K562 (cell line): Measurements from ENCODE around the gene ERAS. TPM values are rescaled to one million over a fixed set of nuclear protein-coding genes. Genes with fewer than 3 reads are reported as not detected.

Experiments
- MECOM ChIP-seq: fragments of 250-450 bp; sonication (Bioruptor Pico); IDR thresholded peaks from 2 replicates; pipeline ENCODE4 v1.8.0; 2022; ENCODE audit warnings: inconsistent platforms
- MYBL2 ChIP-seq, 2 experiments: fragments of 450-650 bp in 1 of 2; sonication (generic) in 1 of 2; formaldehyde crosslinking in 1 of 2; IDR thresholded peaks; 2 replicates each; pipeline versions ENCODE4 v1.6.1 to v1.8.1; 2017 to 2022; ENCODE audit warnings: borderline replicate concordance in 1 of 2, inconsistent platforms in 1 of 2, low read depth in 1 of 2, mild to moderate bottlenecking in 1 of 2, missing genetic modification reagents in 1 of 2, moderate library complexity in 1 of 2
- SMARCB1 ChIP-seq: IDR thresholded peaks from 2 replicates; pipeline ENCODE4 v1.6.1; 2011; ENCODE audit warnings: improper control_type of control experiment, low read depth; ENCODE audit not compliant: insufficient read length
- polyA plus RNA-seq, 8 experiments: library from polyadenylated mRNA; depleted of rRNA in 4 of 8; stranded (reverse) in 5 of 8; unstranded in 3 of 8; fragments of >200 nt; fragmentation: Nextera tagmentation in 2 of 8; fragmentation: Illumina TruSeq in 1 of 8; extraction: Ambion mirVana in 2 of 8; extraction: Trizol in 1 of 8; gene quantifications; 2 replicates each; pipeline versions ENCODE4 v1.2.1 to v1.2.3, GENCODE V29; 2011 to 2014; ENCODE audit warnings: inconsistent platforms in 1 of 8, missing spikeins in 1 of 8
- total RNA-seq, 7 experiments: library from RNA; depleted of rRNA in 6 of 7; stranded (reverse); fragments of >200 nt in 6 of 7; fragmentation: Illumina TruSeq in 2 of 7; extraction: Trizol in 2 of 7; gene quantifications; 2 replicates each; pipeline versions ENCODE4 v1.2.1 to v1.2.3, GENCODE V29; 2011 to 2021; ENCODE audit warnings: low replicate concordance in 1 of 7
- TF ChIP-seq, protein P1 (sequence below), 2 experiments: fragments of 450-650 bp; IDR thresholded peaks; 2 replicates each; pipeline ENCODE4 v1.6.1; 2016; ENCODE audit warnings: mild to moderate bottlenecking in 2 of 2, borderline replicate concordance in 1 of 2, low read depth in 1 of 2, moderate library complexity in 1 of 2

ERAS gene
- total and polyA plus RNA-seq, 9 of the 15 experiments (the other 6 are each of a cell fraction or from before 2014, with no cell fraction given) = 0.07 to 0.12 TPM; not detected in 7

DNA sequence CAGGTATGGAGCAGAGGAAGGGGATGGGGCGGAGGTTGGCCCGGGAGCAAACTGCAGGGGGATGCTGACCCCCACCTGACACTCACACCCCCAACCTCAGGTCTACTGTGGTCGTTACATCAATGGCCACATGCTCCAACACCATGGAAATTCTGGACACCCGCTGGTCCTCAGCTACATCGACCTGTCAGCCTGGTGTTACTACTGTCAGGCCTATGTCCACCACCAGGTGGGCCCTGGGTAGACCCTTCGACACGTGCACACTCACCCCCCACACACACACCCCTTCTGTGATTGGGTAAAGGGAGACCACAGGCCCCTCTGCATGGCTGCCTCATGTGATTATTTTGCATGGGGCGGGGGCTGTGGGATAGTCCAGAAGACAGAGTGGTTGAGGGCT lies 2.2 kb upstream of the ERAS start (continued):
- TF ChIP-seq MECOM (CRISPR knock-in tag) = no peak
- TF ChIP-seq, protein P1, sequence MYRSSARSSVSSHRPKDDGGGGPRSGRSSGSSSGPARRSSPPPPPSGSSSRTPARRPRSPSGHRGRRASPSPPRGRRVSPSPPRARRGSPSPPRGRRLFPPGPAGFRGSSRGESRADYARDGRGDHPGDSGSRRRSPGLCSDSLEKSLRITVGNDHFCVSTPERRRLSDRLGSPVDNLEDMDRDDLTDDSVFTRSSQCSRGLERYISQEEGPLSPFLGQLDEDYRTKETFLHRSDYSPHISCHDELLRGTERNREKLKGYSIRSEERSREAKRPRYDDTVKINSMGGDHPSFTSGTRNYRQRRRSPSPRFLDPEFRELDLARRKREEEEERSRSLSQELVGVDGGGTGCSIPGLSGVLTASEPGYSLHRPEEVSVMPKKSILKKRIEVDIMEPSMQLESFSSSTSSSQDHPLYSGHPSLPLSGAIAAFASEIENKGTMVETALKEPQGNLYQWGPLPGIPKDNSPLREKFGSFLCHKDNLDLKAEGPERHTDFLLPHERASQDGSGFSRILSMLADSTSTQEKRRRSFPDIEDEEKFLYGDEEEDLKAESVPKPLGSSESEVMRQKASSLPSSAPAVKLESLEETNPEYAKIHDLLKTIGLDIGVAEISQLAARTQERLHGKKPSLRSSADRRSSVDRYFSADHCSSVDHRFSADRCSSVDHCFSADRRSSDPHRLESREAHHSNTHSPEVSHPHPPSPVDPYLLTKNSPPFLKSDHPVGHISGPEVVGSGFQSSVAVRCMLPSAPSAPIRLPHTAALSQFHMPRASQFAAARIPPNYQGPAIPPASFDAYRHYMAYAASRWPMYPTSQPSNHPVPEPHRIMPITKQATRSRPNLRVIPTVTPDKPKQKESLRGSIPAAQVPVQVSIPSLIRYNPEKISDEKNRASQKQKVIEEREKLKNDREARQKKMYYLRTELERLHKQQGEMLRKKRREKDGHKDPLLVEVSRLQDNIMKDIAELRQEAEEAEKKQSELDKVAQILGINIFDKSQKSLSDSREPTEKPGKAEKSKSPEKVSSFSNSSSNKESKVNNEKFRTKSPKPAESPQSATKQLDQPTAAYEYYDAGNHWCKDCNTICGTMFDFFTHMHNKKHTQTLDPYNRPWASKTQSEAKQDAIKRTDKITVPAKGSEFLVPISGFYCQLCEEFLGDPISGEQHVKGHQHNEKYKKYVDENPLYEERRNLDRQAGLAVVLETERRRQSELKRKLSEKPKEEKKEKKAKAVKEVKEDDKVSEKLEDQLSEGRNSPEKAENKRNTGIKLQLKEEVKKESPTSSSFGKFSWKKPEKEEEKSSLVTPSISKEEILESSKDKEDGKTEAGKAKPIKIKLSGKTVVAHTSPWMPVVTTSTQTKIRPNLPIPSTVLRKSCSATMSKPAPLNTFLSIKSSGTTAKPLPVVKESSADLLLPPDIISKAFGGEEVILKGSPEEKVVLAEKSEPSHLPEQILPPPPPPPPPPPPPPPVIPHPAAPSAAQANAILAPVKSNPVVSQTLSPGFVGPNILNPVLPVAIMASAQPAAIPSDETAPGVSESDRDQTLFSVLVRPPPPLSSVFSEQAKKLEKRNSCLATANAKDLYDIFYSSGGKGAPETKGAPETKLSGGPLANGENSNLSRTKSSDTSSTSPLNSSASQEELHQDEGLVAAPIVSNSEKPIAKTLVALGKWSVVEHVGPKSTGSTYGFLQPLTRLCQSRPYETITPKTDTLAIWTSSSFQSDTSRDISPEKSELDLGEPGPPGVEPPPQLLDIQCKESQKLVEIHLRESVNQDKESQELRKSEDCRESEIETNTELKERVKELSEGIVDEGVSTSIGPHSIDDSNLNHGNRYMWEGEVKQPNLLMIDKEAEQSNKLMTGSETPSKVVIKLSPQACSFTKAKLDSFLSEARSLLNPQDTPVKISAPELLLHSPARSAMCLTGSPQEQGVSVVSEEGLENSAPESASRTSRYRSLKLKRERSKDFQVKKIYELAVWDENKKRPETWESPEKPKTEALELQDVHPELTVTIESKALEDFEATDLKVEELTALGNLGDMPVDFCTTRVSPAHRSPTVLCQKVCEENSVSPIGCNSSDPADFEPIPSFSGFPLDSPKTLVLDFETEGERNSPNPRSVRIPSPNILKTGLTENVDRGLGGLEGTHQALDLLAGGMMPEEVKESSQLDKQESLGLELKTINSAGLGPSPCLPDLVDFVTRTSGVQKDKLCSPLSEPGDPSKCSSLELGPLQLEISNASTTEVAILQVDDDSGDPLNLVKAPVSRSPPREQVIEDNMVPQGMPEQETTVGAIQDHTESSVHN (IDR thresholded peaks at IDR 0.05; ENCODE audit: borderline replicate concordance in 1 of 2, low read depth in 1 of 2) = no peak
- TF ChIP-seq MYBL2 (IDR thresholded peaks at IDR 0.05; ENCODE audit: low read depth) = no peak
- TF ChIP-seq MYBL2 (CRISPR knock-in tag; IDR thresholded peaks at IDR 0.05; ENCODE audit: borderline replicate concordance) = no peak
- no peak for TF ChIP-seq SMARCB1
- TF ChIP-seq, all 486 proteins: peak for 0
